Right lobe of liver (tissue), 4 donors: Measurements from ENCODE around the gene CCM2L.

Source experiments
- CTCF ChIP-seq, 4 donors: fragments of 200-600 bp in 3 of 4; fragments of 450-650 bp in 1 of 4; IDR thresholded peaks; one replicate each; pipeline versions ENCODE4 v1.5.1 to v1.8.0; 2016 to 2022; ENCODE audit warnings: antibody characterized with exemption in 4 of 4, mild to moderate bottlenecking in 2 of 4
- POLR2A ChIP-seq: fragments of 450-650 bp; IDR thresholded peaks from one replicate; pipeline ENCODE4 v1.6.1; 2017; ENCODE audit warnings: antibody characterized with exemption, mild to moderate bottlenecking
- donor health status: DM: no; HTN: no; CAD: no.
- donor health status: DM: no; HTN: no; CAD: no.
- donor health status: DM: no; HTN: yes; CAD: no.

GRCh38 chr20:32006053-32006452 is 4.2 kb upstream of the CCM2L start:
- TF ChIP-seq POLR2A (no peak), CTCF (IDR thresholded peaks at IDR 0.05) (no peak)
